ENCODE measurements around the gene CFAP70. TPM values are rescaled to one million over a fixed set of nuclear protein-coding genes. Genes with fewer than 3 reads are reported as not detected.
"Not testable (repeated sequence)": the region's sequence is repeated elsewhere in the genome, so short reads cannot be mapped to it uniquely, and the experiment has no call there.

Gene CFAP70
- total RNA-seq, 4 donors from 2014 or later, result 2.6 to 12.9 (median 4.3) TPM

DNA sequence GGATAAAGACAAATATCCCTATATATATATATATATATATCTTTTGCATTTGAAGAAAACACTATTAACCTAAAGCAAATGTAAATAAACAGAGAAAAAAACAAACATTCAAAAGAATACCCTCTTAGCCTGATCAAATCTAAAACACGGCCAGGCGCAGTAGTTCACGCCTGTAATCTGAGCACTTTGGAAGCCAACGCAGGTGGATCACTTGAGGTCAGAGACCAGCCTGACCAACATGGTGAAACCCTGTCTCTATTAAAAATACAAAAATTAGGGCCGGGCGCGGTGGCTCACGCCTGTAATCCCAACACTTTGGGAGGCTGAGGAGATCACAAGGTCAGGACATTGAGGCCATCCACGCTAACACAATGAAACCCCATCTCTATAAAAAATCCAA, 46.0 kb upstream of the CFAP70 start:
- Histone ChIP-seq H3K27ac (no peak overlapping the region), H3K27me3 (no peaks in the 10 kb centered on the region), H3K9me3 (no peaks in the 10 kb centered on the region), H3K36me3 (peaks cover 3% of the 10 kb centered on the region), H3K4me3 (no peak overlapping the region), H3K4me1 (peaks cover 7% of the 10 kb centered on the region)
- DNase-seq (ENCODE audit: low spot score in 2 of 2), result no peak
- TF ChIP-seq EP300 (IDR thresholded peaks at IDR 0.05), result no peak
- no peak for TF ChIP-seq POLR2A (IDR thresholded peaks at IDR 0.05)
- TF ChIP-seq, protein P1, sequence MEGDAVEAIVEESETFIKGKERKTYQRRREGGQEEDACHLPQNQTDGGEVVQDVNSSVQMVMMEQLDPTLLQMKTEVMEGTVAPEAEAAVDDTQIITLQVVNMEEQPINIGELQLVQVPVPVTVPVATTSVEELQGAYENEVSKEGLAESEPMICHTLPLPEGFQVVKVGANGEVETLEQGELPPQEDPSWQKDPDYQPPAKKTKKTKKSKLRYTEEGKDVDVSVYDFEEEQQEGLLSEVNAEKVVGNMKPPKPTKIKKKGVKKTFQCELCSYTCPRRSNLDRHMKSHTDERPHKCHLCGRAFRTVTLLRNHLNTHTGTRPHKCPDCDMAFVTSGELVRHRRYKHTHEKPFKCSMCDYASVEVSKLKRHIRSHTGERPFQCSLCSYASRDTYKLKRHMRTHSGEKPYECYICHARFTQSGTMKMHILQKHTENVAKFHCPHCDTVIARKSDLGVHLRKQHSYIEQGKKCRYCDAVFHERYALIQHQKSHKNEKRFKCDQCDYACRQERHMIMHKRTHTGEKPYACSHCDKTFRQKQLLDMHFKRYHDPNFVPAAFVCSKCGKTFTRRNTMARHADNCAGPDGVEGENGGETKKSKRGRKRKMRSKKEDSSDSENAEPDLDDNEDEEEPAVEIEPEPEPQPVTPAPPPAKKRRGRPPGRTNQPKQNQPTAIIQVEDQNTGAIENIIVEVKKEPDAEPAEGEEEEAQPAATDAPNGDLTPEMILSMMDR (IDR thresholded peaks at IDR 0.05), result no peak
- TF ChIP-seq POLR2AphosphoS5 (IDR thresholded peaks at IDR 0.05), result no peak
- WGBS, result 92% methylated on average over 9 of the region's 9 CpGs

DNA sequence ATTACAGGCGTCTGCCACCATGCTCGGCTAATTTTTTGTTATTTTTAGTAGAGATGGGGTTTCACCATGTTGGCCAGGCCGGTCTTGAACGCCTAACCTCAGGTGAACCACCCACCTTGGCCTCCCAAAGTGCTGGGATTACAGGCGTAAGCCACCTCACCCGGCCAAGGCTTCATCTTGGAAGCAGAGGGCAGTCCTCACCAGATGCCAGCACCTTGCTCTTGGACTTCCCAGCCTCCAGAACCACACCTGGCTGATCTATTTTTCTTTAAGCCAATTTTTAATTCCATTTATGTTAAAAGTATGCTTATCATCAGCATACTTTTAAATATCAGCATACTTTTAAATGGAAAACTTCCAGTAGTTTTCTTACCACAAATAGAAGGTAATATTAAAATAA, 43.0 kb upstream of the CFAP70 start:
- no peak overlapping the region for H3K4me3 ChIP-seq
- H3K27me3 ChIP-seq, result no peaks in the 10 kb centered on the region
- WGBS, result 100% methylated on average over 6 of the region's 6 CpGs
- no peak for DNase-seq (ENCODE audit: low spot score in 2 of 2)
- no peaks in the 10 kb centered on the region for H3K9me3 ChIP-seq
- peaks cover 6% of the 10 kb centered on the region for H3K4me1 ChIP-seq
- TF ChIP-seq, protein P1 (IDR thresholded peaks at IDR 0.05), result no peak
- no peak for TF ChIP-seq EP300 (IDR thresholded peaks at IDR 0.05)
- TF ChIP-seq POLR2AphosphoS5 (IDR thresholded peaks at IDR 0.05), result no peak
- no peak for TF ChIP-seq POLR2A (IDR thresholded peaks at IDR 0.05)
- peaks cover 27% of the 10 kb centered on the region for H3K36me3 ChIP-seq
- no peak overlapping the region for H3K27ac ChIP-seq

DNA sequence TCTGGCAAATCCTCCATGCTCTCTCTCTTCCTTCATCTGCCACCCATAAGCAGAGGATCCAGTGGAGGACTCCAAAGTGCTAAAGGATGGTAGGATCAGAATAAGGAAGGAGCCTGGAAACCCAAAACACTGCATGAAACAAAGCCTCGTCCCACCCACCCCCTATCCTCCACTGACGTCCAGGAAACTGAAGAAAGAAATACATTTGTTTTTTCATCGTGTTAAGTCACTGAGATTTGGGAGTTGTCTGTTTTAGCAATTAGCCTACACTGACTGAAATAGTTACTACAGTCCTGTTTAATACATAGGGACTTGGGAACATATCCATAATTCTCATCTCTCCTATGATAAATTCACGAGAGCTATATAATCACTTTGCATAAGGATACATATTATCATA, 40.4 kb upstream of the CFAP70 start:
- Histone ChIP-seq H3K9me3 (no peaks in the 10 kb centered on the region), H3K4me1 (peaks cover 4% of the 10 kb centered on the region), H3K27ac (no peak overlapping the region), H3K4me3 (no peak overlapping the region), H3K27me3 (no peaks in the 10 kb centered on the region), H3K36me3 (peaks cover 50% of the 10 kb centered on the region)
- 89% methylated on average over 4 of the region's 4 CpGs for WGBS
- TF ChIP-seq, protein P1 (IDR thresholded peaks at IDR 0.05), result no peak
- no peak for TF ChIP-seq POLR2A (IDR thresholded peaks at IDR 0.05)
- TF ChIP-seq EP300 (IDR thresholded peaks at IDR 0.05), result no peak
- TF ChIP-seq POLR2AphosphoS5 (IDR thresholded peaks at IDR 0.05), result no peak
- DNase-seq (ENCODE audit: low spot score in 2 of 2), result no peak

DNA sequence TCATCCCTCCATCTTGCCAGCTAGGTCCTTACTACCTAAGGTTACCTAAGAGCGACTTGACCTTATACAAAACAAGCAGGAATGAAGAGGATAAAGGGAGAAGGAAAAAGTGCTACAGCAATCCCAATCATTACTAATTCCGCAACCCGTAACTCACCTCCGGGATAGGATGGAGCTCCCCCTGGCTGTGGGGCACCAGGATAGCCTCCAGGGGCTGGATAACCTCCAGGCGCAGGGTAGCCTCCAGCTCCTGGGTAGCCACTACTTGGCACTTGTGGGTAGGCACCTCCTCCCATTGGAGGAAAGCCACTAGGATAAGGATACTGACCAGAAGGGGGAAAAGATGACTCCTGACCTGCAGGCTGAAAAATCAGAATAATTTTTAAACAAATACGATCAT, 39.4 kb upstream of the CFAP70 start:
- H3K27me3 ChIP-seq, result no peaks in the 10 kb centered on the region
- H3K36me3 ChIP-seq, result peaks cover 53% of the 10 kb centered on the region
- no peaks in the 10 kb centered on the region for H3K4me1 ChIP-seq
- 96% methylated on average over 6 of the region's 6 CpGs for WGBS
- DNase-seq (ENCODE audit: low spot score in 2 of 2), result no peak
- TF ChIP-seq POLR2AphosphoS5 (IDR thresholded peaks at IDR 0.05), result no peak
- TF ChIP-seq POLR2A (IDR thresholded peaks at IDR 0.05), result no peak
- TF ChIP-seq, protein P1 (IDR thresholded peaks at IDR 0.05), result no peak
- no peak for TF ChIP-seq EP300 (IDR thresholded peaks at IDR 0.05)
- H3K27ac ChIP-seq, result no peak overlapping the region
- no peaks in the 10 kb centered on the region for H3K9me3 ChIP-seq
- H3K4me3 ChIP-seq, result no peak overlapping the region

DNA sequence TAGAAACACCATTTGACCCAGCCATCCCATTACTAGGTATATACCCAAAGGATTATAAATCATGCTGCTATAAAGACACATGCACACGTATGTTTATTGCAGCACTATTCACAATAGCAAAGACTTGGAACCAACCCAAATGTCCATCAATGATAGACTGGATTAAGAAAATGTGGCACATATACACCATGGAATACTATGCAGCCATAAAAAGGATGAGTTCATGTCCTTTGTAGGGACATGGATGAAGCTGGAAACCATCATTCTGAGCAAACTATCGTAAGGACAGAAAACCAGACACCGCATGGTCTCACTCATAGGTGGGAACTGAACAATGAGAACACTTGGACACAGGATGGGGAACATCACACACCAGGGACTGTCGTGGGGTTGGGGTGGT, 35.7 kb upstream of the CFAP70 start:
- H3K9me3 ChIP-seq; DNase-seq (ENCODE audit: low spot score in 2 of 2); H3K27ac ChIP-seq; H3K27me3 ChIP-seq; H3K4me3 ChIP-seq; H3K4me1 ChIP-seq: not testable (repeated sequence)
- peaks cover 63% of the 10 kb centered on the region for H3K36me3 ChIP-seq
- WGBS, result 100% methylated on average over 3 of the region's 4 CpGs

DNA sequence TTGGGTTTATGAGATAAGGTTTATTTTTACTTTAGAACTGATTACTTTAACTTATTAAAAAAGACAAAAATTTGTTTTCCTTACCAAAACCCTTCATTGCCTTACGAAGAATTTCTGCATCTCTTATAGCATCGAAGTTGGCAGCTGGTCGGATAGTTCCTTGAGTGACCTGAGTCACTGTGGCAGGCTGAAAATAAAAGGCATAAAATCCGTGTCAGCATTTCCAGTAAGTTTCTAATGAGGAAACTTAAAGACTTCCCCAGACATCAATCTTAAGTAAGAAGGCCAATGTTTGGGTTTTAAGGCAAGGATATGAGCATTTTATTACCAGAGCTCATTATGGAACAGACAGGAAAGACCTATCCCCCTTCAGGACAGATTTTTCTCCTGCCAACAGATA, 29.6 kb upstream of the CFAP70 start:
- no peaks in the 10 kb centered on the region for H3K9me3 ChIP-seq
- no peak overlapping the region for H3K4me3 ChIP-seq
- H3K27me3 ChIP-seq, result no peaks in the 10 kb centered on the region
- TF ChIP-seq EP300 (IDR thresholded peaks at IDR 0.05), result no peak
- no peak for TF ChIP-seq POLR2A (IDR thresholded peaks at IDR 0.05)
- TF ChIP-seq, protein P1 (IDR thresholded peaks at IDR 0.05), result no peak
- no peak for TF ChIP-seq POLR2AphosphoS5 (IDR thresholded peaks at IDR 0.05)
- no peaks in the 10 kb centered on the region for H3K4me1 ChIP-seq
- H3K36me3 ChIP-seq, result peaks cover 70% of the 10 kb centered on the region
- H3K27ac ChIP-seq, result no peak overlapping the region
- DNase-seq (ENCODE audit: low spot score in 2 of 2), result no peak
- WGBS, result 94% methylated on average over 4 of the region's 4 CpGs
